ENCODE measurements around the gene CHCHD5. TPM values are rescaled to one million over a fixed set of nuclear protein-coding genes. Genes with fewer than 3 reads are reported as not detected.

CHCHD5 gene
- total and polyA plus RNA-seq, 2 of the 4 experiments (the other 2 are of a cell fraction): 4.8 to 40.1 TPM

DNA sequence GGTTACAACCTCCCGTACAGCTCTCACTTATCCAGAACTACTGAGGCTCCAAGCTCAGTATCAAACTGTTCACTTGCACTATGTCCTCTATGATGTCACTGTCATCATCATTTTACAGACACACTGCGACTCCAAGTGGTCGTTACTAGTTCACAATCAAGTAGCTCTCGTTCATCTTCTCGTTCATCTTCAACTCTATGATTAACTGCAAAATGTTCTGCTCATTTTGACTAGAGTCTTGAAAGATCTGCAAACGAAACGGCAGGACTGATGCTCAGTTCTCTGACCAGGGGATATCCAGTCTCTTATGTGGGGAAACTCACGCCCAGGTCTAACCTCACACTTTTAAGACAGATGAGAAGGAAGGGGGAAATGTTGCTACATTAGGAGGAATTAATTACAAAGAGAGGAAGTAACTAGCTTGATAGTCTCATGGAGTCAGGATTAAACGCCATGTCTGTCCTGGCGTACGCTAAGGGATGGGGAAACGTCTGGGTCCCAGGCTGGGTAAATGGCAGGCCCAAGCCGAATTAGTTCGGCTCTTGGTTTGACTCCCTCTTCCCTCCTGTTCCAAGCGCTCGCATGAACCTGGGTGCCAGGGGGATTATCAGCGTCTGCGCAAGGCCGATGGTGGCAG is 794 bp upstream of the CHCHD5 start:
- WGBS, 2 experiments (ENCODE audit: extremely low coverage in 2 of 2, insufficient read length in 1 of 2): 49% methylated on average over 8 of the region's 19 CpGs; no CpG with 5 or more reads in 1 of the 2 experiments
- POLR2A ChIA-PET (ENCODE audit: unreplicated experiment): no interaction called here
- peak overlapping the region; percentile 100 for H3K23ac ChIP-seq (ENCODE audit: low read depth, low read length)

More for the DNA sequence above, 794 bp upstream of the CHCHD5 start:
- no peaks in the 10 kb centered on the region for H3K9me3 ChIP-seq (ENCODE audit: control insufficient read depth, insufficient read depth, low read length)
- peak overlapping the region; percentile 96 to 100 for H4K8ac ChIP-seq (ENCODE audit: low read depth in 2 of 2, low read length in 2 of 2)
- in situ Hi-C loops (cut with MboI; ENCODE audit: low sequenced_read_pairs) (no loop called here), dilution Hi-C loops (cut with HindIII; ENCODE audit: low sequenced_read_pairs, unreplicated experiment) (no loop called here), intact Hi-C loops (cut with micrococcal nuclease) (loop anchor here (5.0 kb wide), 1 partner anchor 144 kb away; no protein-coding TSS in a partner anchor)
- peak overlapping the region; percentile 99 for H3K14ac ChIP-seq (replicated peaks; ENCODE audit: low read depth, low read length)
- peak overlapping the region; percentile 56 for H3K4me3 ChIP-seq (ENCODE audit: insufficient read depth, low read depth, low read length)
- peaks cover 6% of the 10 kb centered on the region for H3K4me1 ChIP-seq (ENCODE audit: control insufficient read depth, insufficient read depth, low read length)
- TF ChIP-seq RFX5 (IDR thresholded peaks at IDR 0.05; ENCODE audit: low read depth, low read length): no peak
- no peak for TF ChIP-seq POLR2A (IDR thresholded peaks at IDR 0.05; ENCODE audit: low read depth, low read length)
- no peak for TF ChIP-seq CHD1 (IDR thresholded peaks at IDR 0.05; ENCODE audit: low read depth, low read length)
- no peak for TF ChIP-seq BHLHE40 (IDR thresholded peaks at IDR 0.05; ENCODE audit: low read depth, low read length)
- no peak for TF ChIP-seq RCOR1 (IDR thresholded peaks at IDR 0.05; ENCODE audit: insufficient replicate concordance, low read length)
- no peak for TF ChIP-seq MAFK (IDR thresholded peaks at IDR 0.05; ENCODE audit: low read depth, low read length)
- TF ChIP-seq MAZ (IDR thresholded peaks at IDR 0.05; ENCODE audit: borderline replicate concordance, low read depth, low read length): no peak
- TF ChIP-seq, protein P1, sequence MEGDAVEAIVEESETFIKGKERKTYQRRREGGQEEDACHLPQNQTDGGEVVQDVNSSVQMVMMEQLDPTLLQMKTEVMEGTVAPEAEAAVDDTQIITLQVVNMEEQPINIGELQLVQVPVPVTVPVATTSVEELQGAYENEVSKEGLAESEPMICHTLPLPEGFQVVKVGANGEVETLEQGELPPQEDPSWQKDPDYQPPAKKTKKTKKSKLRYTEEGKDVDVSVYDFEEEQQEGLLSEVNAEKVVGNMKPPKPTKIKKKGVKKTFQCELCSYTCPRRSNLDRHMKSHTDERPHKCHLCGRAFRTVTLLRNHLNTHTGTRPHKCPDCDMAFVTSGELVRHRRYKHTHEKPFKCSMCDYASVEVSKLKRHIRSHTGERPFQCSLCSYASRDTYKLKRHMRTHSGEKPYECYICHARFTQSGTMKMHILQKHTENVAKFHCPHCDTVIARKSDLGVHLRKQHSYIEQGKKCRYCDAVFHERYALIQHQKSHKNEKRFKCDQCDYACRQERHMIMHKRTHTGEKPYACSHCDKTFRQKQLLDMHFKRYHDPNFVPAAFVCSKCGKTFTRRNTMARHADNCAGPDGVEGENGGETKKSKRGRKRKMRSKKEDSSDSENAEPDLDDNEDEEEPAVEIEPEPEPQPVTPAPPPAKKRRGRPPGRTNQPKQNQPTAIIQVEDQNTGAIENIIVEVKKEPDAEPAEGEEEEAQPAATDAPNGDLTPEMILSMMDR (conservative IDR thresholded peaks at IDR 0.05; ENCODE audit: low read depth, low read length): no peak
- TF ChIP-seq RAD21 (IDR thresholded peaks at IDR 0.05; ENCODE audit: low read length): no peak
- no peak for TF ChIP-seq SMC3 (IDR thresholded peaks at IDR 0.05; ENCODE audit: low read depth, low read length)
- TF ChIP-seq MXI1 (IDR thresholded peaks at IDR 0.05; ENCODE audit: borderline replicate concordance, low read depth, low read length): no peak
- no peak for TF ChIP-seq CEBPB (IDR thresholded peaks at IDR 0.05; ENCODE audit: low read depth, low read length)
- TF ChIP-seq ELK1 (IDR thresholded peaks at IDR 0.05; ENCODE audit: borderline replicate concordance, low read depth, low read length): no peak
- TF ChIP-seq NFE2L2 (IDR thresholded peaks at IDR 0.05; ENCODE audit: low read depth, low read length): no peak
- TF ChIP-seq, protein P2, sequence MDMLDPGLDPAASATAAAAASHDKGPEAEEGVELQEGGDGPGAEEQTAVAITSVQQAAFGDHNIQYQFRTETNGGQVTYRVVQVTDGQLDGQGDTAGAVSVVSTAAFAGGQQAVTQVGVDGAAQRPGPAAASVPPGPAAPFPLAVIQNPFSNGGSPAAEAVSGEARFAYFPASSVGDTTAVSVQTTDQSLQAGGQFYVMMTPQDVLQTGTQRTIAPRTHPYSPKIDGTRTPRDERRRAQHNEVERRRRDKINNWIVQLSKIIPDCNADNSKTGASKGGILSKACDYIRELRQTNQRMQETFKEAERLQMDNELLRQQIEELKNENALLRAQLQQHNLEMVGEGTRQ (IDR thresholded peaks at IDR 0.05; ENCODE audit: low read depth, low read length): no peak
- peak overlapping the region; percentile 91 for H2BK120ac ChIP-seq (ENCODE audit: low read depth, low read length)
- H2AK5ac ChIP-seq (ENCODE audit: low read depth, low read length): peak overlapping the region; percentile 74
- BruUV-seq (replicated peaks): TSS peak; percentile 78
- peak overlapping the region; percentile 88 for H2AK9ac ChIP-seq (replicated peaks; ENCODE audit: low read depth, low read length, poor library complexity)
- H3K4ac ChIP-seq (ENCODE audit: low read depth, low read length): peak overlapping the region; percentile 99
- ATAC-seq (ENCODE audit: low read depth) (peak; percentile 1; the same call in 1 of the 2 replicates), DNase-seq (no peak)
- H3K9me1 ChIP-seq (ENCODE audit: insufficient read depth, low read length): peaks cover 14% of the 10 kb centered on the region
- peak overlapping the region; percentile 78 for H3K56ac ChIP-seq (ENCODE audit: extremely low read depth, insufficient read depth, low read length)
- 0 out of 2 replicates have a peak overlapping the region, but pooled peaks have one; percentile 59 for H2BK20ac ChIP-seq (ENCODE audit: low read depth, low read length)
- peak overlapping the region; percentile 73 for H3K9ac ChIP-seq (ENCODE audit: low read depth, low read length)
- H4K5ac ChIP-seq (ENCODE audit: low read depth, low read length): peak overlapping the region; percentile 97
- H3K18ac ChIP-seq (ENCODE audit: low read depth, low read length): peak overlapping the region; percentile 78
- peaks cover 3% of the 10 kb centered on the region; the same call in 1 of the 2 replicates for H3K36me3 ChIP-seq (ENCODE audit: control insufficient read depth, insufficient read depth, low read length)
- H3K79me1 ChIP-seq (ENCODE audit: low read depth in 1 of 2, low read length in 2 of 2): peaks cover 5 to 37% of the 10 kb centered on the region in 2 experiments
- H2BK15ac ChIP-seq (ENCODE audit: low read depth, low read length): peak overlapping the region; percentile 88; the same call in 2 of the 3 replicates
- H4K20me1 ChIP-seq (ENCODE audit: insufficient read depth, low read length): no peaks in the 10 kb centered on the region
- H2AFZ ChIP-seq (replicated peaks; ENCODE audit: low read length, poor library complexity): peak overlapping the region; percentile 100
- peak overlapping the region; percentile 64 for H2BK5ac ChIP-seq (ENCODE audit: low read depth, low read length, poor library complexity, severe bottlenecking)
- H3K27ac ChIP-seq (ENCODE audit: insufficient read depth, low read length): peak overlapping the region; percentile 77
- CTCF ChIA-PET: interaction anchor here (0.6 to 1.3 kb wide), 2 partner anchors 119 to 144 kb away, joined by 4 read pairs; no protein-coding TSS in a partner anchor
- peak overlapping the region; percentile 83 for H3K4me2 ChIP-seq (ENCODE audit: low read depth, low read length)
- no peaks in the 10 kb centered on the region for H3K27me3 ChIP-seq (ENCODE audit: control insufficient read depth, insufficient read depth, low read length)
- peak overlapping the region; percentile 96 for H4K91ac ChIP-seq (ENCODE audit: insufficient read depth, low read depth, low read length)

All from IMR-90 (cell line).